Measurements from ENCODE around the gene ADSS1.

DNA sequence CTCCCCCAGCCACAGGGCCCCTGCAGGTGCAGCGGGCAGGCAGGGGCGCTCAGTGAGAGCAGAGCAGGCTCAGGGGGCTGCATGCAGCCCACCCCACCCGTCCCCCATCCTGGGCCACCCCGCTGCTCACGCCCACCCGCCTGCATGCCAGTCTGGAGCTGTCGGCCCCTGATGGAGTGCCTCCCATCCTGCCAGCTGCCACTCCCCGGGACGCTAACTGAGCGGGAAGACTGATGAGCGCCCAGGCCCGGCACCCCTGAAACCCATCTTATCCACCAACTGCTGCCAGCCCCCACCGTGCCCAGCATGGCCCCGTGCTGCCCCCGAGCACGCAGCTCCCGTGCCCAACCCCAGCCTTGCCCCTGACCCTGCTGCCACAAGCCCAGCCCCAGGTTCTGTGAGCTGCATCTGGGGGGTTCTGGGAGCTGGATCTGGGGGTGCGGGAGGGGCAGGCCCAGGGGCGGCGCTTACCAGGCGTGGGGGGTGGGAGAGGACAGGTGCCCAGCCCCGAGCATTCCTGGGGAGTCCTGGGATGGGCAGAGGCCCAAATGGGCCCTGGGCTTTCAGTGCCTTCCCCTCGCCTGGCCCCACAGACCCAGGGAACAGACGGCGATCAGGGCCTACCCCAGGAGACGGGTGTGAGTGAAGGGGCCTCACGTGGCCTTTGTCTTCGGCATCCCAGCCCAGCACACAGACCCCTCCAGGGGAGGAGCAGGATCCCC is 58.2 kb downstream of the ADSS1 start:
- TF ChIP-seq MAX (IDR thresholded peaks at IDR 0.05), result no peak
- no peak for TF ChIP-seq POLR2A (IDR thresholded peaks at IDR 0.05; ENCODE audit: borderline replicate concordance, extremely low read depth, insufficient read depth, insufficient read length)
- TF ChIP-seq, protein P1, sequence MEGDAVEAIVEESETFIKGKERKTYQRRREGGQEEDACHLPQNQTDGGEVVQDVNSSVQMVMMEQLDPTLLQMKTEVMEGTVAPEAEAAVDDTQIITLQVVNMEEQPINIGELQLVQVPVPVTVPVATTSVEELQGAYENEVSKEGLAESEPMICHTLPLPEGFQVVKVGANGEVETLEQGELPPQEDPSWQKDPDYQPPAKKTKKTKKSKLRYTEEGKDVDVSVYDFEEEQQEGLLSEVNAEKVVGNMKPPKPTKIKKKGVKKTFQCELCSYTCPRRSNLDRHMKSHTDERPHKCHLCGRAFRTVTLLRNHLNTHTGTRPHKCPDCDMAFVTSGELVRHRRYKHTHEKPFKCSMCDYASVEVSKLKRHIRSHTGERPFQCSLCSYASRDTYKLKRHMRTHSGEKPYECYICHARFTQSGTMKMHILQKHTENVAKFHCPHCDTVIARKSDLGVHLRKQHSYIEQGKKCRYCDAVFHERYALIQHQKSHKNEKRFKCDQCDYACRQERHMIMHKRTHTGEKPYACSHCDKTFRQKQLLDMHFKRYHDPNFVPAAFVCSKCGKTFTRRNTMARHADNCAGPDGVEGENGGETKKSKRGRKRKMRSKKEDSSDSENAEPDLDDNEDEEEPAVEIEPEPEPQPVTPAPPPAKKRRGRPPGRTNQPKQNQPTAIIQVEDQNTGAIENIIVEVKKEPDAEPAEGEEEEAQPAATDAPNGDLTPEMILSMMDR (IDR thresholded peaks at IDR 0.05 in 2 of 3, conservative IDR thresholded peaks at IDR 0.05 in 1 of 3; ENCODE audit: borderline replicate concordance in 1 of 3, insufficient read depth in 1 of 3, low read depth in 2 of 3, low read length in 2 of 3), result no peak
- TF ChIP-seq, protein P2, sequence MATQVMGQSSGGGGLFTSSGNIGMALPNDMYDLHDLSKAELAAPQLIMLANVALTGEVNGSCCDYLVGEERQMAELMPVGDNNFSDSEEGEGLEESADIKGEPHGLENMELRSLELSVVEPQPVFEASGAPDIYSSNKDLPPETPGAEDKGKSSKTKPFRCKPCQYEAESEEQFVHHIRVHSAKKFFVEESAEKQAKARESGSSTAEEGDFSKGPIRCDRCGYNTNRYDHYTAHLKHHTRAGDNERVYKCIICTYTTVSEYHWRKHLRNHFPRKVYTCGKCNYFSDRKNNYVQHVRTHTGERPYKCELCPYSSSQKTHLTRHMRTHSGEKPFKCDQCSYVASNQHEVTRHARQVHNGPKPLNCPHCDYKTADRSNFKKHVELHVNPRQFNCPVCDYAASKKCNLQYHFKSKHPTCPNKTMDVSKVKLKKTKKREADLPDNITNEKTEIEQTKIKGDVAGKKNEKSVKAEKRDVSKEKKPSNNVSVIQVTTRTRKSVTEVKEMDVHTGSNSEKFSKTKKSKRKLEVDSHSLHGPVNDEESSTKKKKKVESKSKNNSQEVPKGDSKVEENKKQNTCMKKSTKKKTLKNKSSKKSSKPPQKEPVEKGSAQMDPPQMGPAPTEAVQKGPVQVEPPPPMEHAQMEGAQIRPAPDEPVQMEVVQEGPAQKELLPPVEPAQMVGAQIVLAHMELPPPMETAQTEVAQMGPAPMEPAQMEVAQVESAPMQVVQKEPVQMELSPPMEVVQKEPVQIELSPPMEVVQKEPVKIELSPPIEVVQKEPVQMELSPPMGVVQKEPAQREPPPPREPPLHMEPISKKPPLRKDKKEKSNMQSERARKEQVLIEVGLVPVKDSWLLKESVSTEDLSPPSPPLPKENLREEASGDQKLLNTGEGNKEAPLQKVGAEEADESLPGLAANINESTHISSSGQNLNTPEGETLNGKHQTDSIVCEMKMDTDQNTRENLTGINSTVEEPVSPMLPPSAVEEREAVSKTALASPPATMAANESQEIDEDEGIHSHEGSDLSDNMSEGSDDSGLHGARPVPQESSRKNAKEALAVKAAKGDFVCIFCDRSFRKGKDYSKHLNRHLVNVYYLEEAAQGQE (IDR thresholded peaks at IDR 0.05; ENCODE audit: low read depth), result no peak
- TF ChIP-seq TCF7L2 (IDR thresholded peaks at IDR 0.05; ENCODE audit: borderline replicate concordance, extremely low read depth, insufficient read depth, insufficient read length), result no peak
- TF ChIP-seq EZH2phosphoT487 (IDR thresholded peaks at IDR 0.05; ENCODE audit: borderline replicate concordance), result no peak
- TF ChIP-seq CEBPB (IDR thresholded peaks at IDR 0.05; ENCODE audit: low read depth), result no peak
- TF ChIP-seq ATF3 (IDR thresholded peaks at IDR 0.05), result no peak
- no peak for TF ChIP-seq RAD21 (IDR thresholded peaks at IDR 0.05; ENCODE audit: low read depth)
